ENCODE results near the gene SLC38A10.

- no peak for TF ChIP-seq CTCF (IDR thresholded peaks at IDR 0.05)
- TF ChIP-seq FOSL2 (IDR thresholded peaks at IDR 0.05; ENCODE audit: borderline replicate concordance, low read depth), result no peak
- TF ChIP-seq EZH2phosphoT487 (IDR thresholded peaks at IDR 0.05; ENCODE audit: borderline replicate concordance, low read depth), result no peak
- no peak for TF ChIP-seq TAF1 (IDR thresholded peaks at IDR 0.05; ENCODE audit: borderline replicate concordance, low read depth, low read length)
- no peak for TF ChIP-seq SMC3 (IDR thresholded peaks at IDR 0.05; ENCODE audit: low read depth, low read length)
- TF ChIP-seq SIN3A (IDR thresholded peaks at IDR 0.05; ENCODE audit: borderline replicate concordance, low read depth, low read length), result no peak
- TF ChIP-seq RFX5 (IDR thresholded peaks at IDR 0.05; ENCODE audit: low read length), result no peak
- no peak for TF ChIP-seq TEAD4 (IDR thresholded peaks at IDR 0.05; ENCODE audit: borderline replicate concordance, insufficient read depth)
- no peak for TF ChIP-seq GATA2 (CRISPR knock-in tag; IDR thresholded peaks at IDR 0.05)
- no peak for TF ChIP-seq YY1 (IDR thresholded peaks at IDR 0.05; ENCODE audit: low read depth)
- TF ChIP-seq POLR2AphosphoS5 (IDR thresholded peaks at IDR 0.05; ENCODE audit: low read depth, low read length), result no peak
Measured at GRCh38 chr17:81206657-81207056, 88.5 kb downstream of the SLC38A10 start.

Data from SK-N-SH (cell line).